B cell (primary cell): ENCODE results near the gene PSMD1. TPM values are rescaled to one million over a fixed set of nuclear protein-coding genes. Genes with fewer than 3 reads are reported as not detected.

Experiments used
- ATAC-seq: fragments of 200-7000 bp; cut with Tn5 transposase; one replicate; pipeline ENCODE4 v1.10.0; 2021; ENCODE audit warnings: low read depth, mild to moderate bottlenecking, moderate number of reproducible peaks, moderate library complexity
- CTCF ChIA-PET: fragments of 350-600 bp; sonication (Branson Sonifier 250); formaldehyde crosslinking; loops from one replicate; lab custom pipeline; 2021; ENCODE audit warnings: antibody characterized with exemption, inconsistent platforms; lab: Charles Lee
- POLR2A ChIA-PET: fragments of 350-600 bp; sonication (Branson Sonifier 250); formaldehyde crosslinking; loops from one replicate; lab custom pipeline; 2021; ENCODE audit warnings: antibody characterized with exemption; lab: Charles Lee
- DNase-seq: peaks from one replicate; pipeline ENCODE4 v3.0.0; 2013
- H2AFZ ChIP-seq: 2 replicates; pipeline ENCODE4 v1.6.1; 2012; ENCODE audit warnings: mild to moderate bottlenecking, low read depth, low read length; ENCODE audit not compliant: insufficient read depth, poor library complexity, severe bottlenecking
- H3K27ac ChIP-seq, 2 donors: 1 replicate in 1 of 2; 2 replicates in 1 of 2; pipeline ENCODE4 v1.5.1; 2012 to 2013; ENCODE audit warnings: low read length in 2 of 2, mild to moderate bottlenecking in 2 of 2, moderate library complexity in 1 of 2
- H3K27me3 ChIP-seq, 4 experiments: fragments of 200-600 bp in 1 of 4; sonication (generic) in 1 of 4; replicated peaks in 1 of 4; 1 replicate in 2 of 4; 2 replicates in 2 of 4; pipeline versions ENCODE4 v1.6.1 to v1.7.0; 2013 to 2016; ENCODE audit warnings: low read length in 3 of 4, mild to moderate bottlenecking in 2 of 4, mixed read lengths in 1 of 4, moderate library complexity in 1 of 4; ENCODE audit not compliant: insufficient read depth in 4 of 4, control insufficient read depth in 3 of 4; ENCODE audit errors: control extremely low read depth in 1 of 4
- H3K36me3 ChIP-seq, 2 experiments: replicated peaks in 1 of 2; 1 replicate in 1 of 2; 2 replicates in 1 of 2; pipeline versions ENCODE4 v1.6.1 to v1.7.1; 2013; ENCODE audit warnings: low read length in 1 of 2; ENCODE audit not compliant: insufficient read depth in 2 of 2, control insufficient read depth in 1 of 2; ENCODE audit errors: control extremely low read depth in 1 of 2, extremely low read depth in 1 of 2
- H3K4me1 ChIP-seq, 2 donors: fragments of 200-600 bp in 1 of 2; sonication (generic) in 1 of 2; 1 replicate in 1 of 2; 2 replicates in 1 of 2; pipeline versions ENCODE4 v1.5.1 to v1.6.1; 2013 to 2017; ENCODE audit warnings: low read length in 2 of 2; ENCODE audit not compliant: control insufficient read depth in 2 of 2, insufficient read depth in 2 of 2
- H3K4me2 ChIP-seq: replicated peaks from 2 replicates; pipeline ENCODE3; 2012; ENCODE audit warnings: mild to moderate bottlenecking, low read depth, low read length; ENCODE audit not compliant: poor library complexity, severe bottlenecking
- H3K4me3 ChIP-seq, 5 experiments: fragments of 200-600 bp in 1 of 5; sonication (generic) in 1 of 5; 1 replicate in 3 of 5; 2 replicates in 2 of 5; pipeline versions ENCODE4 v1.5.1 to v1.7.0; 2011 to 2016; ENCODE audit warnings: low read length in 4 of 5, mild to moderate bottlenecking in 4 of 5, low read depth in 2 of 5, control low read depth in 1 of 5, moderate library complexity in 1 of 5; ENCODE audit not compliant: insufficient read depth in 1 of 5; ENCODE audit errors: control extremely low read depth in 1 of 5, extremely low read depth in 1 of 5
- H3K79me2 ChIP-seq: fragments of 200-600 bp; sonication (generic); one replicate; pipeline ENCODE4 v1.6.0; 2016; ENCODE audit warnings: low read length; ENCODE audit not compliant: control insufficient read depth, insufficient read depth
- H3K9ac ChIP-seq: fragments of 200-600 bp; sonication (generic); 2 replicates; pipeline ENCODE4 v1.6.1; 2017; ENCODE audit warnings: mild to moderate bottlenecking, low read length, moderate library complexity
- H3K9me3 ChIP-seq, 3 donors: one replicate each; pipeline versions ENCODE4 v1.6.1 to v1.7.1; 2013; ENCODE audit warnings: low read length in 2 of 3; ENCODE audit not compliant: control insufficient read depth in 2 of 3, insufficient read depth in 1 of 3; ENCODE audit errors: control extremely low read depth in 1 of 3
- H4K20me1 ChIP-seq: 2 replicates; pipeline ENCODE4 v1.6.0; 2012; ENCODE audit warnings: mild to moderate bottlenecking, low read length; ENCODE audit not compliant: insufficient read depth, control insufficient read depth, poor library complexity, severe bottlenecking
- H3K27ac Mint-ChIP-seq: one replicate; pipeline ENCODE4 v1.8.0; 2021; ENCODE audit warnings: mixed read lengths
- H3K27me3 Mint-ChIP-seq: one replicate; pipeline ENCODE4 v1.8.0; 2021; ENCODE audit warnings: mixed read lengths
- H3K4me1 Mint-ChIP-seq: one replicate; pipeline ENCODE4 v1.8.0; 2021; ENCODE audit warnings: mixed read lengths
- H3K4me3 Mint-ChIP-seq: one replicate; pipeline ENCODE4 v1.8.0; 2021; ENCODE audit warnings: mixed read lengths
- H3K9me3 Mint-ChIP-seq: one replicate; pipeline ENCODE4 v1.8.0; 2022; ENCODE audit warnings: mixed read lengths; ENCODE audit not compliant: insufficient read depth
- CTCF ChIP-seq: fragments of 200-600 bp; IDR thresholded peaks from one replicate; pipeline ENCODE4 v1.8.0; 2022; ENCODE audit warnings: antibody characterized with exemption, mild to moderate bottlenecking
- EZH2 ChIP-seq: IDR thresholded peaks from 2 replicates; pipeline ENCODE4 v1.6.1; 2012; ENCODE audit warnings: borderline replicate concordance, low read depth, mild to moderate bottlenecking, moderate library complexity, low read length; ENCODE audit not compliant: insufficient read depth, poor library complexity, severe bottlenecking
- WGBS: methylation state at CpG from one replicate; pipeline ENCODE4 v1.1.5; 2013; ENCODE audit warnings: missing lambda C conversion rate; ENCODE audit not compliant: insufficient coverage; 5-methylcytosine and 5-hydroxymethylcytosine counted together
- intact Hi-C: fragments of 100-400 bp; cut with micrococcal nuclease; formaldehyde crosslinking; loops from one replicate; pipeline ENCODE4 v1.10.0; 2022
- polyA plus RNA-seq: library from polyadenylated mRNA; depleted of rRNA; stranded (reverse); fragments of >200 nt; gene quantifications from 2 replicates; pipeline ENCODE4 v1.2.3, GENCODE V29; 2012
- total RNA-seq, 2 donors: library from RNA; stranded (reverse); fragments of 120-200 nt in 1 of 2; gene quantifications; 1 replicate in 1 of 2; 2 replicates in 1 of 2; pipeline versions ENCODE4 v1.2.3 to v1.2.4, GENCODE V29; 2013 to 2022

Gene PSMD1
- total and polyA plus RNA-seq, 2 donors (not counting 1 experiment from before 2014, with no cell fraction given), result 21.5 to 48.2 TPM

DNA sequence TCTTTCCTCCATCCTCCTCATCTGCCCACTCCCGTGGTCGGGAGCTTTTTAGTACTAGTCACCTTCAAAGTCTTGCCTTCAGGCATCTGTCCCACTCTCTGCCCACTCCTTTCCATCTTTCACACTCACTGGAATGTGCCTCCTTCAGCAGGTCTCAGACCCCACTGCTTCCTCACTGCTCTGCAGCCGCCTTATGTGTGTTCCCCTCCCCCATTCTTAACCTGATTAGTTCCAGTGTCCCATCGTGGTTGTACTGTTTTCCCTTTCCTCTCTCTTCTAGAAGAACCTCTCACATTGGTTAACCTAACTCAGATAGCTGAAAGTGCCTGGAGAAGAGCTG, 144.8 kb downstream of the PSMD1 start:
- peaks cover 0 to 2% (median 0%) of the 10 kb centered on the region in 4 experiments for H3K27me3 ChIP-seq
- ATAC-seq (no peak), DNase-seq (no peak)
- peaks cover 8 to 12% of the 10 kb centered on the region in 2 donors for H3K4me1 ChIP-seq
- WGBS, result 85% methylated on average over 4 of the region's 4 CpGs
- H3K4me2 ChIP-seq, result no peak overlapping the region
- Mint-ChIP-seq H3K4me3 (no peak overlapping the region), H3K27me3 (peaks cover 4% of the 10 kb centered on the region), H3K27ac (no peak overlapping the region), H3K4me1 (peaks cover 10% of the 10 kb centered on the region), H3K9me3 (no peaks in the 10 kb centered on the region)
- no peaks in the 10 kb centered on the region for H3K9me3 ChIP-seq
- no peak overlapping the region for H3K9ac ChIP-seq
- POLR2A ChIA-PET, result no interaction called here
- no peak overlapping the region for H3K4me3 ChIP-seq
- no peaks in the 10 kb centered on the region for H3K79me2 ChIP-seq
- intact Hi-C loops, result no loop called here
- no peak for TF ChIP-seq EZH2
- TF ChIP-seq CTCF, result no peak
- H3K36me3 ChIP-seq, result no peaks in the 10 kb centered on the region
- H2AFZ ChIP-seq, result no peak overlapping the region
- no peak overlapping the region for H3K27ac ChIP-seq
- CTCF ChIA-PET, result no interaction called here
- no peaks in the 10 kb centered on the region for H4K20me1 ChIP-seq

DNA sequence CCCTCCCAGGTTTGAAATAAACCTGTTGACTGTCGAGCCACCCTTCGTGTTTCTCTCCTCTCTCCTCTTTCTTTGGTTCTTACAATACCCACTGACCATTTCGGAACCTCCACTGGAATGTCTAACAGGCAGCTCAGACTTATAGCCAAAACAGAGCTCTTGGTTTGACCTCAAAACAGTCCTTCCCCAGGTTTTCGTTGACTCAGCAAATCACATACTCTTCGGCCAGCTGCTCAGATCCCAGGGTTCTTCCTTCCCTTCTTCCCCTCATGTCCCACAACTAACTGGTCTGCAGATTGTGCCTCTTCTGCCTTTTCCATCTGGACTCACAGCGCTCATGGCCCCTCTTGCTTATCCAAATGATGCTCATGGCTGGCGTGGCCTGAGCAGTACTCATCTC, 146.4 kb downstream of the PSMD1 start:
- H3K27ac ChIP-seq, result no peak overlapping the region
- no peaks in the 10 kb centered on the region for H3K36me3 ChIP-seq
- Mint-ChIP-seq H3K9me3 (no peaks in the 10 kb centered on the region), H3K4me3 (no peak overlapping the region), H3K27ac (no peak overlapping the region), H3K4me1 (peaks cover 9% of the 10 kb centered on the region), H3K27me3 (peaks cover 4% of the 10 kb centered on the region)
- no peak for DNase-seq
- WGBS, result 96% methylated on average over 7 of the region's 7 CpGs
- H3K79me2 ChIP-seq, result no peaks in the 10 kb centered on the region
- H3K9me3 ChIP-seq, result no peaks in the 10 kb centered on the region
- H3K4me3 ChIP-seq, result no peak overlapping the region
- no peak overlapping the region for H3K9ac ChIP-seq
- TF ChIP-seq CTCF (no peak), EZH2 (no peak)
- no peak overlapping the region for H2AFZ ChIP-seq
- ChIA-PET POLR2A (interaction anchor here (0.6 kb wide), 1 partner anchor 34 kb away, joined by 3 read pairs; no protein-coding TSS in a partner anchor), CTCF (interaction anchor here (0.9 kb wide), 1 partner anchor 249 kb away, joined by 3 read pairs; no protein-coding TSS in a partner anchor)
- intact Hi-C loops, result no loop called here
- no peak overlapping the region for H3K4me2 ChIP-seq
- no peak for ATAC-seq
- peaks cover 4 to 6% of the 10 kb centered on the region in 2 donors for H3K4me1 ChIP-seq
- H4K20me1 ChIP-seq, result no peaks in the 10 kb centered on the region
- peaks cover 0 to 2% (median 0%) of the 10 kb centered on the region in 4 experiments for H3K27me3 ChIP-seq
